GM19025 (cell line): ENCODE measurements around the gene METTL9.
"Not testable (repeated sequence)": the region's sequence is repeated elsewhere in the genome, so short reads cannot be mapped to it uniquely, and the experiment has no call there.

ENCODE experiments used
- ATAC-seq: cut with Tn5 transposase; IDR thresholded peaks from one replicate; pipeline ENCODE4 v1.9.1; 2021; ENCODE audit warnings: mild to moderate bottlenecking, low read depth, moderate library complexity; ENCODE audit not compliant: unreplicated experiment

METTL9 gene

GRCh38 chr16:21608639-21609328 is 9.4 kb downstream of the METTL9 start:
- no peak for ATAC-seq

- no peak for ATAC-seq
Observed at GRCh38 chr16:21610006-21610544, 10.7 kb downstream of the METTL9 start.

GRCh38 chr16:21610766-21611165 is 11.4 kb downstream of the METTL9 start:
- ATAC-seq = no peak

- no peak for ATAC-seq
Observed at GRCh38 chr16:21611198-21611555, 11.8 kb downstream of the METTL9 start.

DNA sequence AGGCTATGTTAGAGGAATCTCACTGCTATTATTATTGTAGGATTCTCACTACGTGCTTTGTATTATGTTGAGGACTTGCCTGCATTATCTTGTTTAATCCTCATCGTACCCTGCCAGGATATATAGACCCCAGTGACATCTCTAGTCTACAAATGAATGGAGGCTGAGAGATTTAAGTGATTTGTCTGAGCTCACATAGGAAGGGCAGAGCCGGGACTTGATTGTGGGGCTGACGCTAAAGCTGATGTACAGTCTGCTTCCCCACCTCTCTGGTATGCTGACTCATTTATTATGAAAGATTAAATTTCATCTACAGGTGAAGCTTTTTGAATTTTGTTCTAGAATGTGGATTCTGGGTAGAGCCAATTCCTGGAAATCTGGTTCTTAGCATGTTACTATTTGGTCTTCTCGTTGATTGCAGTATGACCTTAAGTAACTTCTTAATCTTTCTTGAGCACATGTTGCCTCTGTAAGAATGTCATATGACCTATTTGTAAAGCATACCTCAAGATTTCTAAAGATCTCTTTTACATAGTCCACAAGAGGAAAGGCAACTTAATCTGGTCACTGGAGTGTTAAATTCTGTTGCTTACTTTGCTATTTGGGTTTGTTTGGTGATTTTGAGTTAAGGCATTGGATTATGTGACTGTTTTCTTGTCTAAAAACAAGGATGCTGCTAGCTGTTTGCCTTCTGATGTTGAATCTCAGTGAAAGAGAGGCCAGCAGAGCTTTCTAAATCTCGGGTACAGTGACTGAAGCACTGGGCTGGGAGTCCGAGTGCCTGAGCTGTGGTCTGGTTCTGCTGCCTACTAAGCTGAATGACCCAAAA is 12.4 kb downstream of the METTL9 start:
- ATAC-seq = no peak

DNA sequence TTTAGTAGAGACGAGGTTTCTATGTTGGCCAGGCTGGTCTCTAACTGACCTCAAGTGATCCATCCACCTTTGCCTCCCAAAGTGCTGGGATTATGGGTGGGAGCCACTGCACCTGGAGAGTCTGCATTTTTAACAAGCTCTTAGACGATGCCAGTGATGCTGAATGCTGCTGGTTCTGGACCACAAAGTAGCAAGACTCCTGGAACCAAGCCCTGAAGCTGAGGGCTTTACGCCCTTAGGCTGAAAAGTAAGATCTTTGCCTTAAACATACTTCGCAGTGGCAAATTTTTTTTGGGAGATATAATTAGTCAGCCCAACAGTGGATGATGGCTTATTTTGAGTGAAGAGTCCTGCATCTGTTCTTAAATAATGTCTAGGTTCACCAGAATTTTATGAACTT is 14.0 kb downstream of the METTL9 start:
- no peak for ATAC-seq

DNA sequence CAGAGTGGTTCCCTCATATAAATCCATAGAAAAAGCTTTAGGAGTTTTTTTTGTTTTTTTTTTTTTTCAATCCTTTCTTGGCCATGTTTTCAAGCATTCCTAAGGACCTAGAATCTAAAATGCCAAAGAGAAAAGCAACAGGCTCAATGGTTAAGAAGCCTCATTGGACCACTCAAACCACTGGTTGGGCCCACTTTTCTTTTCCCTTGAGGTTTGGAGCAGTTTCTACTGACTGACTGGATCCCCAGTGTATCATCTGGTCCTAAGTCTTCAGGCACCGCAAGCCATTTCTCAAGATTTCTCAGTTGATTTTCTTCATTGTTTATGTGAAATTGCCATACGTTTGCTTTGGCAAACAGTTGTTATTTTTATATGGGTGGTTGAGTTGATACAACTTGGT is 14.4 kb downstream of the METTL9 start:
- no peak for ATAC-seq

GRCh38 chr16:21614896-21615295 is 15.5 kb downstream of the METTL9 start:
- ATAC-seq = no peak

- no peak for ATAC-seq
Observed at GRCh38 chr16:21617607-21618006, 18.2 kb downstream of the METTL9 start.

DNA sequence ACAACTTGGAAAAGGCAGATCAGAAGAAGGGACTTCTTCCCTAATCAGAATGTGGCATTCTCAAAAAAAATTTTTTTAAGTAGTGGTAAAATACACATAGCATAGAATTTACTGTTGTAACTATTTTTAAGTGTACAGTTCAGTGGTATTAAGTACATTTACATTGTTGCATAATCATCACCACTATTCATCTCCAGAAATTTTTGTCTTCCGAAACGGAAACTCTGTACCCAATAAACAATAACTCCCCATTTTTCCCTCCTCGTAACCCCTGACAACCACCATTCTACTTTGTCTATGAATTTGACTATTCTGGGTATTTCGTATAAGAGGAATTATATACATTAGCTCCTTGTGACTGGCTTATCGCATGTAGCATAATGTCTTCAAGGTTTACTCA is 18.9 kb downstream of the METTL9 start:
- no peak for ATAC-seq

DNA sequence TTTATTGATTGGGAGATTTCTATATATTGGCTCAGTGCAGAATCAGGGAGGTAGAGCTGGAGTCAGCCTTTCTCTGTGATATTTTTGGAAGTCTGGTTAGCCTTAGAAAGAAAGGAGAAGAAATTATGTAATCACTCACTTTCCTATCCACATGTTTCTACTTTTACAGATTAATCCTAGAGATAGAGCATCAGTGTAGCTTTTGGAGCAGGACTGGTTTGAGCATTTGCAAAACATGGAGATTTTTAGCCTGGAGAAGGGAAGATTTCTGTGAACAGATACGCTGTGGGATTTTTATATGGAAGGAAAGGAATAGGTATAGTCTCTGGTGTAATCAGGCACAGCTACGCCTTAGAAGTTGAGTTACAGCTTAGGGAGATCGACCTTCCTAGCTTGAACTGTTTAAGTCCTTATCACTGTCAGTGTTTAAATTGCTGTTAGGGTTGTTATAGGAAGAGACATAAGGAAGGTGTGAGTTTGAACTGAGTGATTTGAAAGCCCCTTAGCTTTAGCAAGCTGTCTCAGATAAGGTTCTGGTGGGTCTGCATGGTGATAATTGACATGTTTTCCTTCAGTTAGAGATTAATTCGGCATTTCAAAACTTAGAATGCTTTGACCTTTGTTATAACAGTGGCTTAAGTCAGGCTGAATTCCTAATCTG is 20.5 kb downstream of the METTL9 start:
- no peak for ATAC-seq

DNA sequence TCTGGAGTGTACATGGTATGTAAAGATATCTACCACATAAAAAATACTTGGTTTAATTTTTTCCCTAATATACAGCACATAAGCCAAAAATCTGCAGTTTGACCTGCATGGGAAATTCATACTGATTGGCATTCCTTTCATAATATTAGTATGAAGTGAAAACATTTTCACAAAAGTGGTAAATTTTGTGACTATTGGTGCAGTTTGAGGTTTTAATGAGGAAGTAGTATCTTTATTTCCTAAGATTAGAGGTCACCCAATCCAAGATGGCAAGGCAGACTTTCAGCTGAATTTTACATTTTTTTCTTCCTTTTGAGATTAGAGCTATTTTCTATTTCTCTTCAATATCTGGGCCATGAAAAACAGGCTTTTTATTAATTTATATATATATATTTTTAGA is 21.2 kb downstream of the METTL9 start:
- ATAC-seq = no peak

- no peak for ATAC-seq
Observed at GRCh38 chr16:21622545-21622944, 23.2 kb downstream of the METTL9 start.

- no peak for ATAC-seq
Observed at GRCh38 chr16:21625026-21625425, 25.6 kb downstream of the METTL9 start.

- no peak for ATAC-seq
Observed at GRCh38 chr16:21626659-21627277, 27.4 kb downstream of the METTL9 start.

GRCh38 chr16:21628121-21628726 is 28.8 kb downstream of the METTL9 start:
- no peak for ATAC-seq

GRCh38 chr16:21628772-21629171 is 29.4 kb downstream of the METTL9 start:
- no peak for ATAC-seq

DNA sequence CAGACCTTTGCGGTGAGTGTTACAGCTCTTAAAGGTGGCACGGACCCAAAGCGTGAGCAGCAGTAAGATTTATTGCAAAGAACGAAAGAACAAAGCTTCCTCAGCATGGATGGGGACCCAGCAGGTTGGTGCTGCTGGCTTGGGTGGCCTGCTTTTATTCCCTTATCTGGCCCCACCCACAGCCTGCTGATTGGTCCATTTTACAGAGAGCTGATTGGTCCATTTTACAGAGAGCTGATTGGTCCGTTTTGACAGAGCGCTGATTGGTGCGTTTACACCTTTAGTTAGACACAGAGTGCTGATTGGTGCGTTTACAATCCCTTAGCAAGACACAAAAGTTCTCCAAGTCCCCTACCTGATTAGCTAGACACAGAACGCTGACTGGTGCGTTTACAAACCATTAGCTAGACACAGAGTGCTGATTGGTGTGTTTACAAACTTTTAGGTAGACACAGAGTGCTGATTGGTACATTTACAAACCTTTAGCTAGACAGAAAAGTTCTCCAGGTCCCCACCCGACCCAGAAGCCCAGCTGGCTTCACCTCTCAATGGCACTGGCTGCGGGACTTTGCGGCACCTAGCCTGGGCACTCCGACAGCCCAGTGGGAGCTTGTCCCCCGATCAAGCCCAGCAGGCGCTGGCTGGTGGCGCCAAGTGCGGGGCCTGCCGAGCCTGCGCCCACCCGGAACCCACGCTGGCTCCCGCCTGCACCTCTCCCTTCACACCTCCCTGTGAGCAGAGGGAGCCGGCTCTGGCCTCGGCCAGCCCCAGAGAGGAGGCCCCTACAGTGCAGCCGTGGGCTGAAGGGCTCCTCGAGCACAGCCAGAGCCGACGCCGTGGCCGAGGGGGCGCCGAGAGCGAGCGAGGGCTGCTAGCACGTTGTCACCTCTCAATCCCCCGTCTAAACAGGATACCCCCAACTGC is 30.5 kb downstream of the METTL9 start:
- not testable (repeated sequence) for ATAC-seq

GRCh38 chr16:21630866-21631265 is 31.5 kb downstream of the METTL9 start:
- not testable (repeated sequence) for ATAC-seq
